GM19463 (cell line): ENCODE data around the gene EEPD1.
"Not testable (repeated sequence)": the region's sequence is repeated elsewhere in the genome, so short reads cannot be mapped to it uniquely, and the experiment has no call there.

Experiments
- ATAC-seq: cut with Tn5 transposase; IDR thresholded peaks from one replicate; pipeline ENCODE4 v1.9.1; 2021; ENCODE audit warnings: mild to moderate bottlenecking, moderate library complexity; ENCODE audit not compliant: unreplicated experiment

The EEPD1 gene

GRCh38 chr7:36313607-36314006 lies 160.6 kb downstream of the EEPD1 start:
- ATAC-seq, result no peak

- ATAC-seq, result no peak
Measured at GRCh38 chr7:36314491-36314890, 161.4 kb downstream of the EEPD1 start.

DNA sequence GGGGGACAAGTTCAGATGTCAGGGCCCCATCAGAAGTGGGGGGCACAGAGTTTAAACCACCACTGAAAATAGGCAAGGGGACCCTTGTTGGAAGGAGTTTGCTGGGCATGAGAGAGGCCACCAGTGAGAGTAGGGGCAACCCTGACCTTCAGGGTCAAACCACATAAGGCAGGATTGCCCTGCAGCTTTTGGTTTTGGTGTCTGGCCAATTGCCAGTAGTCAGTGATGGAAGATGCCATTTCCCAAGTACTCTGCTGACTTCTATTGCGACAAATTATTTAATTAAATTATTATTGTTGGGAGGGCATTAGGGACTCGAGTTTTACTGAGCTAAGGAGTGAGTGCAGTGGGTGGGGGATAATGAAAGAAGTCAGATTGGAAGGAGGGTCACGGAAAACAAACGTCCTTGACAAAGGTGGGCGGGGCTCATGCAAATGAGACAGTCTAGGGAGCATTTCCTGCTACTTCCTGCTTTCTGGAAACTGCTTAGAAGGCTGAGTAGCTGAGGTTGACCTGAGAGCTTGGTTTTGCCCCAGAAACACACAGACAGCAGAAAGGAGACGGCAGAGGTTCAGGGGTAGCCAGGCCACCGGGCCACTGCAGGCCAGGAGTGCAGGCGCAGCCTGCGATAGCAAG lies 162.4 kb downstream of the EEPD1 start:
- ATAC-seq, result no peak

DNA sequence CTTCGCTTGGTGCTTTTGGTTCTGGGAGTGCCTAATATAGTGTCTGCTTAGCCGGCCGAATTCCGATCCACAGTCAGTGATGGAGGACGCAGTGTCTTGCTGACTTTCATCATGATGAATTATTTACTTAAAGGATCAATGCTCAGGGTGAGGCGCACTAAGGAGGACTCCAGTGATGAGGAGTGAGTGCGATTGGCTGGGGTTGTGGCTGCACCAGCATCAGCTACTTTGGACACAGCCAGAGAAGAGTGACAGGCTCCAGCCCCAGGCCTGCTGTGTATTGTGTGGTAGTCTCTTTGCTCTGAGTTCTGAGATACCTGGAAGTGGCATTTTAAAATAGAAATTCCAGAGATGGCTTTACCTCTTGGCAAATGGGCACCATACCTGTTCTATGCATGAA lies 163.3 kb downstream of the EEPD1 start:
- no peak for ATAC-seq

DNA sequence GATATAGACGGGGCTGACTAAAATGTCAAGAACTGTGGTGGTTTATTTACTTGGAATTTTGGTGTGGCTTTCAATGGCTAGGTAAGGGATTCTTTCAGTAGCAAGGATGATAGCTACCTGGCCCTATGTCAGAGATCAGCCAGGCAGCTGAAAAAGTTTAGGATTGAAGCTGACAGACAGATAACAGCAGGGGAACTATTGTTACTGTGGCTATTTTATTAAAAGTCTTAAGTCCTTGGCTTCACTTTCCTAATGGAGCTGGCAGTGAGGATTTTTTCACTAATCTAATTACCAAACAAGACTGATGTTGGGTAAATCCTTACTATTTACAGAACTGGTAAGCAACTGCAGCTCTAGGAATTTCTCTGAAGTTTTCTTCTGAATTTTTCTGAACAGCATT lies 164.2 kb downstream of the EEPD1 start:
- ATAC-seq, result no peak

GRCh38 chr7:36318116-36318515 lies 165.1 kb downstream of the EEPD1 start:
- no peak for ATAC-seq

- not testable (repeated sequence) for ATAC-seq
Measured at GRCh38 chr7:36321284-36321683, 168.2 kb downstream of the EEPD1 start.

DNA sequence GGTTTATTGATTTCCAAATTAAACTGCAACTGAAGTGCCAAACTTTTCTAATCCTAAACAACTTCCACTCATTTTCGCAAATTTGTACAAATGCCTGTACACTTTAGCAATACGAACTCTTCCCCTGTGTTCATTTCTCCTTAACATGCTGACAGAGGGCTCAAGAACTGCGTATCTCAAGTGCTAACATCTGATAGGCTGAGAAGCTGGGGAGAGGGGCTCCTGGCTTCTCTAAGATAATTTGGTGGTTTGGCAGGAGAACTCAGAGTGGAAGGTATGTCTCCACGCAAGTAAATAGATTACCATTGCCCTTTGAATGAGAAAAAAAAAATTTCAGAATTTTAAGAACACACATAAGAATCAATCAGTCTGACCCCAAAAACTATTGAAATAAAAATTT lies 183.3 kb downstream of the EEPD1 start:
- ATAC-seq, result no peak

DNA sequence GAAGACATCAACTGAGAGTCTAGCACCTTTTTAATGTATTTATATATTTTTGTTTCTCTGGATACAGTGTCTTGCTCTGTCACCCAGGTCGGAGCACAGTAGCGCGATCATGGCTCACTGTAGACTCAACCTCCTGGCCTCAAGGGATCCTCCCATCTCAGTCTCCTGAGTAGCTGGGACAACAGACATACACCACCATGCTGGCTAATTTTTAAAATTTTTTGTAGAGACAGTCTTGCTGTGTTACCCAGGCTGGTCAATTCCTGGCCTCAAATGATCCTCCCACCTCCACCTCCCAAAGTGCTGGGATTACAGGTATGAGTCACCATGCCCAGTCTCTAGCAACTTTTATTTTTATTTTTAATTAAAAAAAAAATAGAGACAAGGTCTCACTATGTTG lies 185.2 kb downstream of the EEPD1 start:
- ATAC-seq, result no peak

DNA sequence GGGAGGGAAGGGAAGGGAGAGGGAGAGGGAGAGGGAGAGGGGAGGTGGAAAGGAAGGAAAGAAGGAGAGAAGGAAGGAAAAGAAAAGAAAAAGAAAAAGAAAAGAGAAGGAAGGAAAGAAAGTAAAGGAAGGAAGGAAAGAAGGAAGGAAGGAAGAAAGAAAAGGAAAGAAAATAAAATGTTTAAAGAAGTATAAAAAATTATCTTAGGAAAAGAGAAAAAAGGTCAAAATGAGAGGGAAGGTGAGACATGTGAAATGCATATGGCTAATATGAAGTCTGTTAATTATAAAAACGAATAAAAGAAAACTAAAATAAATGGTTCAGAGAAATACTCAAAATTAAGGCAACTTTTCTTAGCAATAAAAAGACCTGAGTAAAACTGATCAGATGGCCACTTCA lies 190.5 kb downstream of the EEPD1 start:
- ATAC-seq, result no peak

DNA sequence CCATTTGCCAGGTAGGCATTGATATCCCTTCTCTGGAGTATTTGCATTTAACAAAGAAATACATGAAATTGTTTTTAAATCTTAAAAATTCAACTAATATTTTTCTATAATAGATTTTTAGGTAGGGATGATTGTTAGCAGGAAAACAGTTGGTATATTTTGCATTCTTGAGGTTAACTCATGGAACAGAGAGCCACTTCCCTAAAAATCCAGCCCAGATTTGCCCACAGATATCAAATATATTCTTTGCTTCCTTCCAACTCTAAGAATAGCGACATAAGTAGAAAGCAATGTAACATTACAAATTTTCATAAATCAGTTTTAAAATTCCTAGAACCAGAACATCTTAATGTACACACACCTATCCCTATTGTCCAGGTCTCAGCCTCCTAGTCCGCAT lies 191.6 kb downstream of the EEPD1 start:
- no peak for ATAC-seq

DNA sequence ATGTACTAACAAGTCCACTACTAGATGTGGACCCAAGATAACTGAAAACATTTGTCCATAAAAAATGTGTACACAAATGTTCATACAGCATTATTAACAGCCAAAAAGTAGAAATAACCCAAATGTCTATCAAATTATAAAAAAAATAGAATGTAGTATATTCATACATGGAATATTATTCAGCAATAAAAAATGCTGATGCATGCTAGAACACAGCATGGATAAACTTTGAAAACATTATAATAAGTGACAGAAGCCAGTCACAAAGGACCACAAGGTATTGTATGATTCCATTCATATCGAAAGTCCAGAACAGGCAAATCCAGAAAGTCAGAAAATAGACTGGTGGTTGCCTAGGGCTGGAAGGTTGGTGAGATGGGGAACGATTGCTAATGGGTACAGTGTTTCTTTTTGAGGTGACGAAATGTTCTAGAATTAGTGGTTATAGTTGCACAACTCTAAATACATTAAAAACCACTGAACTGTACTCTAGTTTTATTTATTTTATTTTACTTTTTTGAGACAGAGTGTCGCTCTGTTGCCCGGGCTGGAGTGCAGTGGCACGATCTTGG lies 193.3 kb downstream of the EEPD1 start:
- ATAC-seq, result no peak

GRCh38 chr7:36348256-36348655 lies 195.2 kb downstream of the EEPD1 start:
- ATAC-seq, result no peak

DNA sequence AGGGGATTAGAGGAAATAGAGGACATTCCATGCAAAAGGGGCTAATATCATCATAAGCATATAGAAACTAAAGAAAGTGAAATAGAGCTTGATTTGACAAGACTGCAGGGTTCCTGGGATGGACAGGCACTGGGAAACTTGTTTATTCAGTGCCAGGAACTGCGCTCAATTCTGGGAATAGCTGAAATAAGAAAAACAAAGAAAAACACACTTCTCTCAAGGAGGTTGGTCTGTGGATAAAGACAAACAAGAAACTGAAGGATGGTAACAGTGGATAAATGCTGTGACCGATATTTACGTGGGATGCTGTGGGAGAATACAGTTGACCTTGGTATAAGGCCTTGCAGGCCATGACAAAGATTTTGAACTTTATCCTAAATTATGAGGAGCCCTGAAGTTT lies 195.7 kb downstream of the EEPD1 start:
- no peak for ATAC-seq

DNA sequence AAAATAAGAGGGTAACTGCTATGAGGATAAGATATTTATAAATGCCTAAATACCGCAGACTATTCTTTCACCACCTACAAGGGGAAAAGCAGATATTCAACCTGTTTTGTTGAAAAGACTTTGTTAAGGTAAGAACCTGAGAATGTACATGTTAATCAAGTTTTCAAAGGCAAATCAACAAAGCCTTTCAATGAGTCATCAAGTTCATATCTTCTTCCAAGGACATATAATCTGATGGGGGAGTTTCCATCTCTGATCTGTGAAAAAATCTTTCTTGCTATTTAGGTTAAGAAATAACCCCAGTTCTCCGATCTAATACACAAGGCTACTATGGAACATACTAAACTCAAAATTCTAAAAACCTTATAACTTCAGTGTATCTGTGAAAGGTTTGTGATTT lies 196.6 kb downstream of the EEPD1 start:
- ATAC-seq, result no peak
